ENCODE measurements around the gene YTHDF1. TPM values are rescaled to one million over a fixed set of nuclear protein-coding genes. Genes with fewer than 3 reads are reported as not detected.

Gene YTHDF1
- total RNA-seq, 1 donor from 2014 or later, result 42.4 TPM

GRCh38 chr20:63210011-63210605, 5.8 kb downstream of the YTHDF1 start:
- intact Hi-C loops (cut with micrococcal nuclease), result no loop called here

- intact Hi-C loops (cut with micrococcal nuclease), result no loop called here
These were observed 7.5 kb downstream of the YTHDF1 start for GRCh38 chr20:63208346-63208909.

GRCh38 chr20:63206878-63207277, 9.1 kb downstream of the YTHDF1 start:
- intact Hi-C loops (cut with micrococcal nuclease), result no loop called here

DNA sequence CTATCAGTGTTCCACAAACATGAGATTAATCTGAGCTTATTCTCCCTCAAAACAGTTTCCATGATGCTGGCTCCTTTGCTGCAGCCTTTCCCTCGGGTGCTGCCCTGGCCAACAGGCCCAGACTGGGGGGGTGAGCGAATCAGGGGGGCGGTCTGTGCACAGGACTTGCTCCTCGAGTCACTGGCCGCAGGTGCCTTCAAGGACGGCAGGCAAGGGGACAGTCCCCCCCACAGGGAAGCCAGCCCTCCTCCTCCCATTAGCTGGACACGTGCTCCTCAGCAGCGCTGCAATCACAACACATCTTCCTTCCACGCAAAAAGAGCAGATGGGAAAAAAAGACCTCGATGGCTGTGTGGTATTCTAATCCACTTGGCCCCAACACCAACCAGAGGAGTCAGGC, 10.0 kb downstream of the YTHDF1 start:
- intact Hi-C loops (cut with micrococcal nuclease), result no loop called here

GRCh38 chr20:63204362-63204761, 11.6 kb downstream of the YTHDF1 start:
- intact Hi-C loops (cut with micrococcal nuclease), result no loop called here

DNA sequence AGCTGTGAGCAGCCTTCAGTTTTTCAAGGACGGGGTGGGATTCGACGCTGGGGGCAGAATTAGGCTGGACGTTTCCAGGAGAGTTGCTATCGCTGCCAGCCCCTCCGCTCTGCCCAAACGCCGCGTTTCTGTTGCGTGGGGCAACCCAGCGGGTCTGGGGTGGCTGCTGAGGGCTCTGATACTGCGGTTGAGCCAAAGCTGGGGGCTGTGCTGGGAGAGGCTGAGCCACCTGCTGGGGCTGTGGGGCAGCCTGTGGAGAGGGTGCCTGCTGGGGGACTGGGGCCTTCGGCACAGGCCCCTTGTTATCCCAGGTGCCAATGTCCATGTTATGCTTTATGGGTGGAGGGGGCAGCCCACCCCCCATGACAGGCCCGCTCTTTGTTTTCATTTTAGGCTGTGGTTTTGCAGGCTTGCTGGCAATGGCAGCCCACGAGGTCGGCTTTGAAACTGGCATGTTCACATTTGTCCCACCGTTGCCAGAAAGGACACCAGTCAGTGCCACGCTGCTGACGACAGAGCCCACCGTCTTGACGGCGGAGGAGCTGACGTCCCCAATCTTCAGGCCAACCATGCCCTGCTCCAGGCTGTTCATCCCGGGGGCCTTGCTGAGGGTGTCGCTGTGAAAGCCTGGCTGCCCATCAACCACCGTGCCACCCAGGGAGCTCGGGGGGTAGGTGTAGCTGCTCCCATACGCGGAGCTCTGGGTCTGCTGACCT, 13.0 kb downstream of the YTHDF1 start:
- intact Hi-C loops (cut with micrococcal nuclease), result no loop called here

GRCh38 chr20:63202021-63202420, 13.9 kb downstream of the YTHDF1 start:
- intact Hi-C loops (cut with micrococcal nuclease), result no loop called here

- intact Hi-C loops (cut with micrococcal nuclease), result no loop called here
These were observed 17.3 kb downstream of the YTHDF1 start for GRCh38 chr20:63198606-63199005.

- intact Hi-C loops (cut with micrococcal nuclease), result no loop called here
These were observed 19.0 kb downstream of the YTHDF1 start for GRCh38 chr20:63196768-63197470.

GRCh38 chr20:63194797-63195173, 21.1 kb downstream of the YTHDF1 start:
- intact Hi-C loops (cut with micrococcal nuclease), result no loop called here

DNA sequence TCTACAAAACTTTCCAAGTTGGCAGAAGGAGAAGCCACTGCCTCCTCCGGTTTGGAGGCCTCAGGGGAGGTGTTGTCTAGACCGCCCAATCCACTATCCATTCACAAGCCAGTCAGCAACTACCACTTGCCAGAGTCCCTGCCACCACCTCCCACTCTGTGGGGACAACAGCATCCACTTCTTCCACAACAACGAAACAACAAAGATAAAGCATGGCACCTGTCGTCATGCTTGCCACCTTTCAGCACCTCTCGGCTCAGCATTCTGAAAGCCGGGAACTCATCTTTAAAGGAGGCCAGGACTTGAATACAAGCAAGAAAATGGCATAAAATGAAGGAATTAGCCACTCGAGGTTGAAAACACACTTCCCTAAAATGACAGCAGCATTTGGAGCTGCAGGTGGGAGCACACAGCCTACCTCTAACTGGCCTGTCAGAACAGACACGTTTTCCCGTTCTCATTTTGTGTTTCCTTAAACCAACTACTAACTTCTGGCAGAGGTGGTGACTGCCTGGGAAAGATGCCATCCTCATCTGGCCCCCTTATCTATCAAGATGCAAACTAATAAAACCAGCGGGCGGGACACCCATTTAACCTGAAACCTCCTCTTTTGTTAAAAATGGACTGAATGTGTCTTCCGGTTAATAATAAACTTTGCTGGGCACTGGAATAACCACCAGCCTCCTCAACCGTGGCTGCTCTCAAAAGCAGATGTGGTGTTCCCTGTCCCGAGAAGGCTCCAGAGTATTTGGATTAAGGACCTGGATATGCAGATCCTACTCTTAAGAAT, 21.7 kb downstream of the YTHDF1 start:
- intact Hi-C loops (cut with micrococcal nuclease), result no loop called here

- intact Hi-C loops (cut with micrococcal nuclease), result no loop called here
These were observed 23.2 kb downstream of the YTHDF1 start for GRCh38 chr20:63192721-63193120.

DNA sequence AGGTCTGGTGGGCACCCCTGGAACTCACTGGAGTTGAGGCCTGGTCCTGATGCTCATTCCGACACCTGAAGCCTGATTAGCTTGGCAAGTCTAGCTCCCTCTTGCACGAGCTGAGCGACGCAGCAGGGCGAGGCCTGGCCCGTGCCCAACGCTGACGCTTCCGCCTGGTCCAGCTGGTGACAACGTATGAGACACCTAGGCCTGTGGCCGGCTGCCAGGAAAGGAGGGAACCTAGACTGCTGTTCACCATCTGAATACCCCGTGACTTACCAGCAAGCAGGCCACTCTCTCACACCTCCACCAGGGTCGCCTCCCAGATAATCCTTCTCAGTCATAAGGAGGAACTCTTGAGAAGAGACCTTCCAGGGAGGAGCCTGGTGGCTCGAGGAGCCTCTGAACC, 24.5 kb downstream of the YTHDF1 start:
- intact Hi-C loops (cut with micrococcal nuclease), result no loop called here

- intact Hi-C loops (cut with micrococcal nuclease), result no loop called here
These were observed 25.1 kb downstream of the YTHDF1 start for GRCh38 chr20:63190828-63191227.

GRCh38 chr20:63189846-63190559, 25.9 kb downstream of the YTHDF1 start:
- intact Hi-C loops (cut with micrococcal nuclease), result no loop called here

DNA sequence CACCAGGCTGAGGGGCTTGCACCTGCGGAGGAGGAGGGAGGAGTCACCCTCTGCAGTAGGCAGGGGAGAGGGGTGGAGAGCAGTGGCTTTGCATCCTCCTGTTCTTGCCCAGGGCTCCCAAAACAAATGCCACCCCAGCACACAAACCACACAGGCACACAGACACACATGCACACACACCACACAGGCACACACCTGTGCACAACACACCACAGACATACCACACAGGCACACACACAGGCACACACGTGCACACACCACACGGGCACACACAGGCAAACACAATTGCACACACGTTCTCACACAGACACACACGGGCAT, 26.6 kb downstream of the YTHDF1 start:
- intact Hi-C loops (cut with micrococcal nuclease), result no loop called here

GRCh38 chr20:63188641-63189321, 27.1 kb downstream of the YTHDF1 start:
- intact Hi-C loops (cut with micrococcal nuclease), result no loop called here

DNA sequence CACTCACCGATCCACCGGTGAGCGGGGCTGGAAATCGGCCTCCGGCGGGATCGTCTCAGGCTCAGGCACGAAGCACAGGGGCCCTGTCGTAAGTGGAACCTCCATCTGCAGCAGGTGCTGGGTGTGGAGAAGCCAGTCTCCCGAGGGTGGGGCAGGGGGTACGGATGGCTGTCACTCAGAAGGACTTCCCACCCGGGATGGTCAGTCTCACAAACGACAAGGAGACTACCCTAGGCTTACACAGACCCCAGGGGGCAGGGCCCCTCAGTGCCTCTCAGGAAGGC, 27.8 kb downstream of the YTHDF1 start:
- intact Hi-C loops (cut with micrococcal nuclease), result no loop called here

GRCh38 chr20:63187338-63188158, 28.4 kb downstream of the YTHDF1 start:
- intact Hi-C loops (cut with micrococcal nuclease), result no loop called here
